ENCODE results near the gene FGFR4.

Gene FGFR4

GRCh38 chr5:177097016-177097985 is 10.6 kb downstream of the FGFR4 start:
- TF ChIP-seq CTCF (conservative IDR thresholded peaks at IDR 0.05) = no peak
- H3K27ac ChIP-seq = no peak overlapping the region

- no peak for TF ChIP-seq CTCF (conservative IDR thresholded peaks at IDR 0.05)
- H3K27ac ChIP-seq = no peak overlapping the region
Measured at GRCh38 chr5:177098120-177098469, 11.4 kb downstream of the FGFR4 start.

GRCh38 chr5:177098470-177099141 is 11.9 kb downstream of the FGFR4 start:
- no peak for TF ChIP-seq CTCF (conservative IDR thresholded peaks at IDR 0.05)
- no peak overlapping the region for H3K27ac ChIP-seq

- no peak for TF ChIP-seq CTCF (conservative IDR thresholded peaks at IDR 0.05)
- H3K27ac ChIP-seq = no peak overlapping the region
Measured at GRCh38 chr5:177099422-177100093, 12.8 kb downstream of the FGFR4 start.

- H3K27ac ChIP-seq = no peak overlapping the region
- no peak for TF ChIP-seq CTCF (conservative IDR thresholded peaks at IDR 0.05)
Measured at GRCh38 chr5:177100714-177101121, 14.0 kb downstream of the FGFR4 start.

- no peak for TF ChIP-seq CTCF (conservative IDR thresholded peaks at IDR 0.05)
- no peak overlapping the region for H3K27ac ChIP-seq
Measured at GRCh38 chr5:177103523-177104253, 17.0 kb downstream of the FGFR4 start.
